Fibroblast of peridontal ligament (primary cell): ENCODE results near the gene FBRS.
"Not testable (repeated sequence)": the region's sequence is repeated elsewhere in the genome, so short reads cannot be mapped to it uniquely, and the experiment has no call there.

Experiments used
- DNase-seq: peaks from one replicate; pipeline ENCODE4 v3.0.0-alpha.2; 2010; ENCODE audit errors: extremely low read depth

The FBRS gene

GRCh38 chr16:30664616-30665109 lies 6.4 kb downstream of the FBRS start:
- no peak for DNase-seq

GRCh38 chr16:30665155-30665829 lies 7.1 kb downstream of the FBRS start:
- no peak for DNase-seq

- DNase-seq = no peak
These were observed 7.6 kb downstream of the FBRS start for GRCh38 chr16:30665830-30666190.

- peak; percentile 28 for DNase-seq
These were observed 8.4 kb downstream of the FBRS start for GRCh38 chr16:30666681-30667080.

GRCh38 chr16:30667361-30667905 lies 9.2 kb downstream of the FBRS start:
- no peak for DNase-seq

GRCh38 chr16:30668393-30668792 lies 10.2 kb downstream of the FBRS start:
- DNase-seq = no peak

- no peak for DNase-seq
These were observed 11.0 kb downstream of the FBRS start for GRCh38 chr16:30669026-30669902.

- DNase-seq = no peak
These were observed 11.9 kb downstream of the FBRS start for GRCh38 chr16:30669903-30670824.

- DNase-seq = no peak
These were observed 16.9 kb downstream of the FBRS start for GRCh38 chr16:30675143-30675542.

- DNase-seq = no peak
These were observed 19.8 kb downstream of the FBRS start for GRCh38 chr16:30677931-30678585.

- no peak for DNase-seq
These were observed 20.3 kb downstream of the FBRS start for GRCh38 chr16:30678586-30678970.

GRCh38 chr16:30680326-30680725 lies 22.1 kb downstream of the FBRS start:
- no peak for DNase-seq

- DNase-seq = no peak
These were observed 30.5 kb downstream of the FBRS start for GRCh38 chr16:30688701-30689100.

GRCh38 chr16:30691907-30692306 lies 33.7 kb downstream of the FBRS start:
- no peak for DNase-seq

GRCh38 chr16:30692396-30693064 lies 34.3 kb downstream of the FBRS start:
- peak; percentile 12 for DNase-seq

- no peak for DNase-seq
These were observed 36.9 kb downstream of the FBRS start for GRCh38 chr16:30694926-30695693.

GRCh38 chr16:30696646-30697045 lies 38.4 kb downstream of the FBRS start:
- not testable (repeated sequence) for DNase-seq

- no peak for DNase-seq
These were observed 39.3 kb downstream of the FBRS start for GRCh38 chr16:30697264-30698138.
